ENCODE measurements around the gene THEMIS.
"Not testable (repeated sequence)": the region's sequence is repeated elsewhere in the genome, so short reads cannot be mapped to it uniquely, and the experiment has no call there.

The THEMIS gene

GRCh38 chr6:127725821-127726220 is 175.0 kb downstream of the THEMIS start:
- no peak for DNase-seq (ENCODE audit: low spot score)

DNA sequence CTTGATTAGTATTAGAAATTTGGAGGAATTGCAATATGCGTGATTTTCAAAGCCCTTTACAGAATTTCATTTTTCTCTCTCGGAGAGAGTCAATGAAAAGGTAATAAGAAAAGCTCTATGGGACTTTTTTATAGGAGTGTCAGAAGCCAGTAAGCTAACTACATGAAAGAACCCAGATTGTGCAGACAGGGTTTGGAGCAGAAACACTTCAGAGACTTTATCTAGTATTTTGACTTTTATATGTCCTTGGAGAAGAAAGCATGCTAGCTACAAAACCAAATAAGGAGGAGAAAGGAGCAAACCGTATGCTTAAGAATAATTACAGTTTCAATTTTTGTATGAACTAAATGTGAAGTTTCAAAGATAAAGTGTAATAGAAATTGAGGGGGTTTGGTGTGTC is 182.2 kb downstream of the THEMIS start:
- DNase-seq (ENCODE audit: low spot score): no peak

DNA sequence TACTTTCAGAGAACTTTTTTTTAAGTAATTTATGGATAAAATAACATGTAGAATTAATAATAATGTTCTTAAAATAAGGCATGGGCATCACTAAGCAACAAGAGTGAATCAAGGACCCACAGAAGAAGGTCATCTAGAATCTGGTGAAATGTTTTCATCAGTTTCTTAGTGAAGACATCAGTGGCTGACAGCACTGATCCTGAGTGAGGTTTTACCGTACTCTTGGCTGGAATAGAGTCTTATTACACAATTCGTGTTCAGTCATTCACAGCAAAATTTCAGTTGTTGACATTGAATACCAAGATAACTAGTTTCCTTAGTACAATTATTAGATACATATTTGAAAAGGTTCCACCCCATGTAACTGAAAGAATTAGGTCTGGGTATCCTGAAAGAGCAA is 183.5 kb downstream of the THEMIS start:
- DNase-seq (ENCODE audit: low spot score): no peak

GRCh38 chr6:127716465-127716864 is 184.4 kb downstream of the THEMIS start:
- no peak for DNase-seq (ENCODE audit: low spot score)

GRCh38 chr6:127710668-127711067 is 190.2 kb downstream of the THEMIS start:
- DNase-seq (ENCODE audit: low spot score): no peak

- DNase-seq (ENCODE audit: low spot score): no peak
These were observed 194.6 kb downstream of the THEMIS start for GRCh38 chr6:127706216-127706615.

DNA sequence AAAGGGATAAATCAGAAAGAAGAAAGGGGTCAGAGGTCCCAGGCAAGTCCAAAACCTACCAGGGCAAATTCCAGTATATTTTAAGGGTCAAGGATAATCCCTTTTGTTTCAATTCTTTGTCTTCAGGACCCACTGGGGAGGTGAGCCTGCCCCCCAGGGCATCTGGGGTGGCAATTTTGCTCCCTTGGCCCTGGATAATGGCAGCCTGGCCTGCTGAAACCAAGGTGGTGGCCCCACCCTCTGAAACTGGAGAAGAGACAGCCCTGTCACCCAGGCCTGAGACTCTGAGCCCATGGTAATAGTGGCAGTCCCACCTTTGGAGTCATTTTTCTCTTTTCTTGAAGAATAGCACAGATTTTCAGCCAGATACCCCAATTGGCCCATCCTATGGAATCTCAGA is 205.8 kb downstream of the THEMIS start:
- no peak for DNase-seq (ENCODE audit: low spot score)

- no peak for DNase-seq (ENCODE audit: low spot score)
These were observed 209.7 kb downstream of the THEMIS start for GRCh38 chr6:127691146-127691545.

GRCh38 chr6:127690588-127690987 is 210.3 kb downstream of the THEMIS start:
- DNase-seq (ENCODE audit: low spot score): no peak

DNA sequence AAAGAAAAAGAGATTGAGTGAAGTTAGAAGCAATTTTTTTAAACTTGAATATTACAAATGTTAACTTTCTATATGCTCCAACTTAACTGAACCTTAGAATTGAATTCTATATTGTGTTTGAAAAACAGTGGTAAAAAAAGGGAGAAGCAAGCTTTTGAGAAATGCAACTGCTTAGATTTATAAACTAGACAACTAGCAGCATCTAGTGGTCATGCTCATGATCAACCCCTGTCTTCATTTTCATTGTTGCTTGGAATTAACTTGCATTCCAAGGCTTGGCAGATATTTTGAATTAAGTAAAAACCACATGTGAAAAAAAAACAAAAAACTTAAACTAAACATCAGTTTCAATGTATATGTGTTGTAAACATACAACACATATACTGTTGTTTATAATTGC is 210.8 kb downstream of the THEMIS start:
- peak; percentile 36 for DNase-seq (ENCODE audit: low spot score)

- not testable (repeated sequence) for DNase-seq (ENCODE audit: low spot score)
These were observed 213.4 kb downstream of the THEMIS start for GRCh38 chr6:127687490-127687889.

DNA sequence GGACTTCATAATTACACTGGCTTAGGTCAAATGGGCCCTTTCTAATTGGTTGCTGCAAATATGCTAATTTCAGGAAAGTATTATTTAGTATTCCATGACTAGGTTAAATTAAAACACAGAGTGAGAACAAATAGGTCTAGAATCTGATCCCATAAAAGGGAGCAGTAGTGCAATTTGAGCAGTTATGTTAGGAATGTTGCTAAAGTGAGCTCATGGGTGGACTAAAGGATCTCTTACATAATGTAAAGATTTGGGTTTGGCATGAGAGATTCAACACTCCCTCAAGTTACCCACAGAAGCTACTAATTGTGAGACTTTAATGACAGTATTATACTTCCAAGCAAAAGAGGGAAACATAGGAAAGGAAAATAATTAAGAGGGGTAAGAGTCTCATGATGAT is 214.8 kb downstream of the THEMIS start:
- DNase-seq (ENCODE audit: low spot score): no peak

DNA sequence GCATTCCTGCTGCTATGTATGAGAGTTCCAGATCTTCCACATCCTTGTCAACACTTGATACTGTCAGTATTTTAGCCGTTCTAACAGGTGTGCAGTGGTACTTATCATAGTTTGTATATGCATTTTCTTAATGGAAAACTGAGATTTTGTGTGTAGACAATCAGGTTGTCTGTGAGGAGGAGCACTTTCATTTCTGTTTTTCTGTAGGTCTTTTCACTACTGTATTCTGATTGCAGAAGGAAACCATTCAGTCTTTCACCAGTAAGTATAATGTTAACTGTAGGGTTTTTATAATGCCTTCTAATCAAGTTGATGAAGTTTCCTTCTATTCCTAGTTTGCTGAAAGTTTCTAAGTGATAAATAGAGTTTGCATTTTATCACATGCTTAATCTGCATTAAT is 216.4 kb downstream of the THEMIS start:
- no peak for DNase-seq (ENCODE audit: low spot score)
